ENCODE measurements around the gene SRP9. TPM values are rescaled to one million over a fixed set of nuclear protein-coding genes. Genes with fewer than 3 reads are reported as not detected.
A peak's percentile ranks its signal among the peaks of the same experiment; 100 is the strongest.
"Not testable (repeated sequence)": the region's sequence is repeated elsewhere in the genome, so short reads cannot be mapped to it uniquely, and the experiment has no call there.

Gene SRP9
- total RNA-seq, 1 donor from 2014 or later = 230 TPM

GRCh38 chr1:225806736-225807135 lies 29.1 kb downstream of the SRP9 start:
- H3K4me1 Mint-ChIP-seq (ENCODE audit: low read depth); DNase-seq (ENCODE audit: low spot score); H3K9me3 Mint-ChIP-seq; H3K36me3 Mint-ChIP-seq (ENCODE audit: low read depth); H3K4me3 Mint-ChIP-seq; H3K27ac Mint-ChIP-seq; intact Hi-C loops (cut with micrococcal nuclease): not testable (repeated sequence)
- peaks cover 22% of the 10 kb centered on the region for H3K27me3 Mint-ChIP-seq (ENCODE audit: insufficient read depth)

GRCh38 chr1:225808136-225808535 lies 30.5 kb downstream of the SRP9 start:
- Mint-ChIP-seq H3K4me3 (no peak overlapping the region), H3K36me3 (ENCODE audit: low read depth) (no peaks in the 10 kb centered on the region), H3K27ac (no peak overlapping the region), H3K27me3 (ENCODE audit: insufficient read depth) (peaks cover 22% of the 10 kb centered on the region), H3K9me3 (no peaks in the 10 kb centered on the region), H3K4me1 (ENCODE audit: low read depth) (peaks cover 7% of the 10 kb centered on the region)
- intact Hi-C loops (cut with micrococcal nuclease) = no loop called here
- no peak for DNase-seq (ENCODE audit: low spot score)

- Mint-ChIP-seq H3K9me3 (no peaks in the 10 kb centered on the region), H3K4me1 (ENCODE audit: low read depth) (peaks cover 7% of the 10 kb centered on the region), H3K4me3 (peak within 1 kb of the TSS; percentile 87), H3K27ac (no peak within 1 kb of the TSS), H3K27me3 (ENCODE audit: insufficient read depth) (peaks cover 22% of the 10 kb centered on the region), H3K36me3 (ENCODE audit: low read depth) (no peaks in the 10 kb centered on the region)
- intact Hi-C loops (cut with micrococcal nuclease) = loop anchor here (1.0 kb wide), 2 partner anchors 33 to 87 kb away; partner anchors contain the start of gene SRP9
- peak; percentile 67 for DNase-seq (ENCODE audit: low spot score)
Observed at GRCh38 chr1:225809842-225810578, 32.4 kb downstream of the SRP9 start, which contains the start of gene EPHX1. Gene EPHX1 (plus strand): TSS chr1:225810124. CDS start chr1:225828730, 18,606 bp downstream.

- Mint-ChIP-seq H3K4me3 (peak overlapping the region; percentile 82), H3K27me3 (ENCODE audit: insufficient read depth) (peaks cover 22% of the 10 kb centered on the region)
- intact Hi-C loops (cut with micrococcal nuclease) = loop anchor here (1.0 kb wide), 2 partner anchors 34 to 86 kb away; partner anchors contain the start of gene SRP9
- H3K36me3 Mint-ChIP-seq (ENCODE audit: low read depth); H3K9me3 Mint-ChIP-seq; H3K4me1 Mint-ChIP-seq (ENCODE audit: low read depth); H3K27ac Mint-ChIP-seq; DNase-seq (ENCODE audit: low spot score): not testable (repeated sequence)
Observed at GRCh38 chr1:225810579-225811538, 33.2 kb downstream of the SRP9 start.

- Mint-ChIP-seq H3K4me1 (ENCODE audit: low read depth) (peaks cover 7% of the 10 kb centered on the region), H3K9me3 (no peaks in the 10 kb centered on the region), H3K36me3 (ENCODE audit: low read depth) (no peaks in the 10 kb centered on the region), H3K27ac (no peak overlapping the region), H3K4me3 (no peak overlapping the region), H3K27me3 (ENCODE audit: insufficient read depth) (peaks cover 22% of the 10 kb centered on the region)
- intact Hi-C loops (cut with micrococcal nuclease) = no loop called here
- no peak for DNase-seq (ENCODE audit: low spot score)
Observed at GRCh38 chr1:225811622-225812487, 34.2 kb downstream of the SRP9 start.

- Mint-ChIP-seq H3K4me3 (no peak overlapping the region), H3K4me1 (ENCODE audit: low read depth) (peaks cover 8% of the 10 kb centered on the region), H3K36me3 (ENCODE audit: low read depth) (no peaks in the 10 kb centered on the region), H3K27me3 (ENCODE audit: insufficient read depth) (peaks cover 22% of the 10 kb centered on the region), H3K9me3 (no peaks in the 10 kb centered on the region), H3K27ac (no peak overlapping the region)
- intact Hi-C loops (cut with micrococcal nuclease) = no loop called here
- DNase-seq (ENCODE audit: low spot score) = no peak
Observed at GRCh38 chr1:225812488-225813213, 35.0 kb downstream of the SRP9 start.

GRCh38 chr1:225813214-225813964 lies 35.8 kb downstream of the SRP9 start:
- Mint-ChIP-seq H3K36me3 (ENCODE audit: low read depth) (no peaks in the 10 kb centered on the region), H3K27ac (no peak overlapping the region), H3K4me3 (no peak overlapping the region), H3K9me3 (no peaks in the 10 kb centered on the region), H3K4me1 (ENCODE audit: low read depth) (peaks cover 14% of the 10 kb centered on the region), H3K27me3 (ENCODE audit: insufficient read depth) (peaks cover 22% of the 10 kb centered on the region)
- intact Hi-C loops (cut with micrococcal nuclease) = no loop called here
- no peak for DNase-seq (ENCODE audit: low spot score)

- Mint-ChIP-seq H3K27me3 (ENCODE audit: insufficient read depth) (peaks cover 17% of the 10 kb centered on the region), H3K4me3 (no peak overlapping the region)
- intact Hi-C loops (cut with micrococcal nuclease) = no loop called here
Observed at GRCh38 chr1:225814381-225814780, 36.8 kb downstream of the SRP9 start.

GRCh38 chr1:225815090-225815489 lies 37.5 kb downstream of the SRP9 start:
- intact Hi-C loops (cut with micrococcal nuclease); H3K27ac Mint-ChIP-seq; H3K36me3 Mint-ChIP-seq (ENCODE audit: low read depth); H3K4me3 Mint-ChIP-seq; H3K9me3 Mint-ChIP-seq; DNase-seq (ENCODE audit: low spot score): not testable (repeated sequence)
- Mint-ChIP-seq H3K27me3 (ENCODE audit: insufficient read depth) (peaks cover 12% of the 10 kb centered on the region), H3K4me1 (ENCODE audit: low read depth) (peaks cover 14% of the 10 kb centered on the region)

More at GRCh38 chr1:225814381-225814780, 36.8 kb downstream of the SRP9 start:
- Mint-ChIP-seq H3K9me3 (no peaks in the 10 kb centered on the region), H3K27ac (no peak overlapping the region), H3K4me1 (ENCODE audit: low read depth) (peaks cover 14% of the 10 kb centered on the region), H3K36me3 (ENCODE audit: low read depth) (no peaks in the 10 kb centered on the region)
- DNase-seq (ENCODE audit: low spot score) = no peak

GRCh38 chr1:225815526-225816178 lies 38.0 kb downstream of the SRP9 start:
- Mint-ChIP-seq H3K9me3 (no peaks in the 10 kb centered on the region), H3K27me3 (ENCODE audit: insufficient read depth) (peaks cover 8% of the 10 kb centered on the region)
- intact Hi-C loops (cut with micrococcal nuclease) = no loop called here

More at GRCh38 chr1:225815526-225816178, 38.0 kb downstream of the SRP9 start:
- peaks cover 10% of the 10 kb centered on the region for H3K4me1 Mint-ChIP-seq (ENCODE audit: low read depth)
- DNase-seq (ENCODE audit: low spot score) = no peak
- H3K36me3 Mint-ChIP-seq (ENCODE audit: low read depth) = no peaks in the 10 kb centered on the region
- H3K27ac Mint-ChIP-seq = no peak overlapping the region
- no peak overlapping the region for H3K4me3 Mint-ChIP-seq
